GM19099 (cell line): Measurements from ENCODE around the gene PLCB1.

Source experiments
- POLR2A ChIP-seq: IDR thresholded peaks from 3 replicates; pipeline ENCODE4 v1.6.1; 2011; ENCODE audit warnings: low read depth; ENCODE audit not compliant: insufficient read length; ENCODE audit errors: extremely low read depth

The PLCB1 gene

DNA sequence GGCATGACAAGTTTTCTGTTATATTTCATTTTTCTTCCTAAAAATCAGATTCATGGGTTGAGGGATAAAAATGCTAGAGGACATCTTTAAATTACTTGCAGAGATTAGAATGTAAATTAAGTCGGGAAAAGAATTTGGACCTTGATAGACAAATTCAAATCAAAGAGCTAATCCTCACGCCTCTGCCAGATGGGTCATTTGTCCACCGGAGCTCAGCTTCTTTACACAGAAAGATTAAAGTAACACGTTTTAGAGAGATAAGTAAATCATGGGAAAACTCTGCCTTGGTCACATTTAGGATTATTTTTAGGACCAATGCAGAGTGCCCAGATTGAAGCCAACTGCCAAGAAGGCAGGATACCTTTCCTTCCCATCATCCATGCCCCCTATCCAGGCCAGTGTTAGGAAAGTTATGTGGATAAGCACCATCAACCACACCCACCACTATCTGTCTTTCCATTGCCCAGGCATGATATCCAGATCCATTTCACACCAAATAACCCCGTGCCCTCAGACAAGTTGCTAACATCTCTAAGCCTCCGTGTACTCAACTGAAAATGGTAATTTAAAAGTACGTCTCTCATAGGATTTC, 539.4 kb downstream of the PLCB1 start:
- TF ChIP-seq POLR2A, result no peak

DNA sequence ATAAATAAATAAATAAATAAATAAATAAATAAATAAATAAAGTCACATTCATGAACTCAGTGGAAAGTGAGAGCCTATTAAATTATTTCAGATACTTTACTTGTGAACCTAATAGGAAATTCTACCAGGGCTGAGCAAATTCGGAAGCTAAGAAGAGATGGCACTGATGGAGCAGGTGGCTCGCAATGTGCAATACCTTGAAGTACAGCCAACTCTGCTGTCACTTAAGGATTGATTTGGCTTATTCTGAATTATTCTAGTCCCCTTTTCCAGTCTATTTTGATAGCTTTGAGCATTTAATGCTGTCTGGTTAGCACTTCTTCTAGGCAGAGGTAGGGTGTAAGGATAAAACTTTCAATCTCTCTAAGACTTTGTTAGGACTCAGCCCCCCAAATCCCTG, 541.0 kb downstream of the PLCB1 start:
- no peak for TF ChIP-seq POLR2A

DNA sequence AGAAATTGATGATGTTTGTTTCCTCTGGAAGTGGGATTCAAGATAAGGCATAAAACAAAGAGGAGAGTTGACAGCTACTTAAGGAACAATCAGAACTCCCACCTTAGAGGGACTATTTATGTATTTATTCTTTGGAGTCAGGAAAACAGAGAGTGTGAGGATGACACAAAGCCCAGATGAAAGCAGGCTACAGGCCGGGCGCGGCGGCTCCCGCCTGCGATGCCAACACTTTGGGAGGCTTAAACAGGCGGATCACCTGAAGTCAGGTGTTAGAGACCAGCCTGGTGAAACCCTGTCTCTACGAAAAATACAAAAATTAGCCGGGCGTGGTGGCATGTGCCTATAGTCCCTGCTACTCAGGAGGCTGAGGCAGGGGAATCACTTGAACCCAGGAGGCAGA, 543.8 kb downstream of the PLCB1 start:
- no peak for TF ChIP-seq POLR2A

DNA sequence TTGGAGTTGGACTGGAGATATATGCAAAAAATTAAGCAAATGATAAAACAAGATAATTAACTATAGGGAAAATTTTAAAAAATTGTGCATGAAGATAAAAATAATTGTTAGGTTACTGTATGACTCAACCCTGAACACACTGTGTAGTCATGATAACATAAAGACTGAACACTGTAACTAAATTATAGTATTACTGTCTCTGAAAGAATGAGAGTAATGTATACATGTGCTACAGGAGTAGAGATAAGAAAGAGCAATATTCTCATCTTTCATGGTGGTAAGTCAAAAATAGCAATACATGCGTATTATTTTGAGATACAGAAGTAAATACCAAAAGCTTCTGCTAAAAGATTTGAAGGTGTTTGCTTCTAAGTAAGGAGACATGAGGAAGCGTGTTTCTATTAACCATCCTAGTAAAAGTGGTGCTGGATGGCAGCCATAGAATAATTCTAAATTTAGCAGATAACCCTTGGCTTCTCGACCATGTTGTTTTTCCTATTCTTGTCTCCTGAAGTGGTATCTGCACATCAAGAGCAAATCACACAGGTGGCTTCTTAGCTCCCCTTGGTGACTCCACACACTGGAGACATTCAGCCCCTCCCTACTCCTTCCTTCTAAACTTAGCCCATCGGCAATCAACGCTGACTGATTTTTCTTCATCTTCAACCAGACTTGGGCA, 546.2 kb downstream of the PLCB1 start:
- no peak for TF ChIP-seq POLR2A

DNA sequence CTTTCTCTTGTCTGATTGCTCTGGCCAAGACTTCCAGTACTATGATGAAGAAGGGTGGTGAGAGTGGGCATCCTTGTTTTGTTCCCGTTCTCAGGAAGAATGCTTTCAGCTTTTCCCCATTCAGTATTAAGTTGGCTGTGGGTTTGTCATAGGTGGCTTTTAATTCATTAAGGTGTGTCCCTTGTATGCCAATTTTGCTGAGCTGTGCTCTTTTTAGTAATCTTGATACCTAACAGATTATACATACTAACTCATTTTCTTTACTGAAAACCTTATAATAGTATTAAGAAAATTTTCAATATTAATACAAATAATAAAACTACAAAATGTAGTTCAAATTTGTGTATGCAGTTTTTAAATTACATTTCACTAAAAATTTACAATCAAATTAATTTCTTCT, 557.3 kb downstream of the PLCB1 start:
- no peak for TF ChIP-seq POLR2A

DNA sequence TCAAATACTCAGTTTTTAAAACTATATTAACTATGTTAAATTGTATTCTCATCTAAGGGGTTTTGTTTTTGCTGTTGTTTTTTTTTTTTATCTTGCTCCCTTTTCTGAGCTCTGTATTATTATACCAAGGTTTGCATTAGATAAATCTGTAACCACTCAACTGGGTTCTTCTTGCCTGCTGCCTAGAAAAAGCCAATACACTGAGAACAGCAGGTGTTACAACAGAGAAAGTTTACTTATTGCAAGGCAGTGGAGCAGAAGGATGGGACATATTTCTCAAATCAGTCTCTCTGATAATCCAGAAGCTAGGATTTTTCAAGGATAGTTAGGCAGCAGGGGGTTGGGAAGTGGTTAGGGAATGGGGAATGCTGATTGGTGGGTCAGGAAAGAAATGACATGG, 558.0 kb downstream of the PLCB1 start:
- TF ChIP-seq POLR2A, result no peak

DNA sequence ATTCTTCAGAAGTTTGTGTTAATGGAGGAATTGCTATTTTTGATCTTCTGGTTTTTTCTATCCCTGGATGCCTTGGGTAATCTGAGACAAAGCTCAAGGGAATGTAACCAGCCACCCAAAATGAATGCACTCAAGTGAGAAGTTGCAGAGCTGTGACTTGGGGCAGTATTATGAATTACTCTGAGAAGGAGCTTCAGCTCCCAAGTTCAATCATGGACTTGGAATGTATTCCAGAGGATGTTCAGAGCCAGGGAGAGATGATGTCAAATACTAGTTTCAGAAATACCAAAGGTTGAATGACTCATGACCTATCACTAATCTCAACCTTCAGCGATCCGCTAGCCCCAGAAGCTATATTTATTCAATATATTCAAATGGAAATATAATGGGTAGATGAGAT, 561.6 kb downstream of the PLCB1 start:
- TF ChIP-seq POLR2A, result no peak

DNA sequence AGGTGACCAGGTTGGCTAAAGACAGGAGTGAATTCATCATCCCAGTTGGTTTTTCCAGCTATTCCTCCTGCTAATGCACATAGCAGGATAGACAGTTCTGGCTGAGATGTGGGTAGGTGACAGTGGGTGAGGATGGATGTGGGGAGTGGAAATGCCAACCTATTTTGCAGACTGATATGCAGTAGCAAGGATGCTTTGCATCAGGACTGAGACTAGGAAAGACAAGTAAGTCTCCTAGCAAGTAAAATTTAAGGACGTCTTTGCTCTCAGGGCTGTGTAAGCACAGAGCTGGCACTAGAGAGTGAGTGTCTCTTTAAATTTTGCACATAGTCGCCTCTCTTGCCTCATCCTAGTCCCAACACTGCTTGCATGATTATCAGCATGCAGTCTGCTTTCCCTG, 568.7 kb downstream of the PLCB1 start:
- TF ChIP-seq POLR2A, result no peak

DNA sequence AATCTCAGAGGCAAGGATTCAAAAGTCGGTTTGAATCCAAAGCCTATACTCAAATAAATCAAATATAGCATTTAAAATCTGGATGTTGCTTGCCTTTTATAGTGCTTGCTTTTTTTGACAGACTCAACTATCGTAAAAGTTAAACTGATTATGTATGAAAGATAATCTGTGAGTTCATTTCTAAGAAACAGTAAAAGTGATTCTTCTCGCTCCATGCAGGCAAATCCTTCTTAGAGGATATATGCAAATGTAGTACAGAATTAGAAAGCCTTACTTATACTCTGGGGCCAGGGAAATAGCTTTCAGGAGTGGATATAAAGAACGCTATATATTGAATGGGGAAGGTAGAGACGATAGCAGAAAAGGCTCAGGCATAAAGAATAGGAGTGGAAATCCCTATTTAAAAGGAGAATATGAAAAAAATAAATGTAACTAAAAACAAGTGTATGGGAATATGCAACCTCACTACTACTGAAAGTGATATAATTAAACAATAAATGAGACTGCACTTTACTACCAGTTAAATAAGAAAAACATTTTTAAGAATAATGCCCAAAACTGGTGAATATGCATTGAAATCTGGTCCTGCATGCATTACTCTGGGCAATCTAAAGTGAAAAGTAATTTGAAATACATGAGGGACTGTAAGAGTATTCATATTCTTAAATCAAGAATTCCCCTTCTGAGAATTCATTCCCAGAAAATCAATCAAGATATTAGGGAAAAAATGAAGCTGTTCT, 575.1 kb downstream of the PLCB1 start:
- TF ChIP-seq POLR2A, result no peak

DNA sequence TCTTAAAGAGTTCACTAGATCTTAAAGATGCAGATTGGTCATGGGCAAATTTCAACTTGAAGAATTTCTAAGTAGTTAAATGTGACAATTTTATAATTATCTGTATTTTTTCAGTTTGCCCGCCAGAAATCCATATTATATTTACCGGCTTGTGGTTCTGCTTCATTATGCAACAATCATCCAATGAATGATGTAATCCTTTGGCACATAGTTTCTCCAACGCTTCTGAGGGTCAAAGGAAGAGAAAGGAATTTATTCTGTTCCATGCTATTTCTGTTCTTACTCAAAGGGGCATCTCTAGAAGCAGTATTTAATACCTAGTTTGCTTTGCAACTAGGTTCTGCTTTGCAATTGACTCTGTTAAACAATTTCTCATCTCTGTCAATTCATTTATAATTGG, 577.6 kb downstream of the PLCB1 start:
- TF ChIP-seq POLR2A, result no peak

DNA sequence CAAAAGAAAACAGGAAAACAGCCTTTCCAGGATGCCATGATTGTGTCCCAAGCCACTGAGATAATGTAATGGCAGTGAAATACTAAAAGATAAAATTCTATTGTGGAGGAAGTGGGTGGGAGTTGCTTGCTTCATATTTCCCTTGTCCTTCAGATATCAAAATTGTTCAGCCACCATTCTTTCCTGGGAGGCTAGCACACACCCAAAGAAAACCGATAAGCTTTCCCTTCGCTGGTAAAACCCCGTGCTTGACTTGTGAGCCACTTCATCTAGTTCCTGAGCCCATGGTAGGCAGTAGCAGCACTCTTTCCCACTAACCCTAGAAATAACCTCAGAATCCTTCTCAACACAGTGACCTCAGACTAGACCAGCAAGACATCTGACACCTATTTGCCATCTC, 579.4 kb downstream of the PLCB1 start:
- TF ChIP-seq POLR2A, result no peak

DNA sequence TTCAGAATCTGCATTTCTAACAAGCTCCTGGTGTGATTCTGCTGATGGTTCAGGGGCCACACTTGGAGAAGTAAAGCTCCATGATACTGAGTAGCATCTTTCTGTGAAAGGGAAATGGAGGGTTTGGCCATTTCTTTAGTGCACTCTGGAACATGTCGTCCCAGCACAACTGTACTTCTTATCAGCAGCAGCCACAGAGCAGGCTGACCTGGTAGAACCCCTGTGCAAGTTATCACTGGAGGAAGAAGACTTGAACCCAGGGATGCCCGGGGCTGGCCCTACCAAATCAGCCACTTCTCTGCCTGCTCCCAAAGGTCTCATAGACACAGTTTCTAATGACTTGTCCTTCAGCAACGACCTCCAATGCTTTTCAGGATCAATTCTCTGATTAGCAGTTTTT, 582.1 kb downstream of the PLCB1 start:
- TF ChIP-seq POLR2A, result no peak

DNA sequence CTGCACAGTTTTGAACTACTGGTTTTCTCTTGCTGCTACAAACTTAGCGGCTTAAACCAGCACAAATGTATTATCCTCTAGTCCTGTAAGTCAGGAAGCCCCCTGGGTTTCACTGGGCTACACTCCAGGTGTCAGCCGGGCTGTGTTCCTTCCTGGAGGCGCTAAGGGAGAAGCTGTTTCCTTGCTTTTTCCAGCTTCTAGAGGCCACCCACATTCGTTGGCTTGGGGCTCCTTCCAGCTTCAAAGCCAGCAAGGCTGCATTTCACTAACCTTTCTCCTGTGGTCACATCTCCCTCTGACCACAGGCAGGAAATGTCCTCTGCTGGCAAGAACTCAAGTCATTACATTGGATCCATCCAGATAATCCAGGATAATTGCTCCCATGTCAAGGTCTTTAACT, 586.2 kb downstream of the PLCB1 start:
- TF ChIP-seq POLR2A, result no peak

DNA sequence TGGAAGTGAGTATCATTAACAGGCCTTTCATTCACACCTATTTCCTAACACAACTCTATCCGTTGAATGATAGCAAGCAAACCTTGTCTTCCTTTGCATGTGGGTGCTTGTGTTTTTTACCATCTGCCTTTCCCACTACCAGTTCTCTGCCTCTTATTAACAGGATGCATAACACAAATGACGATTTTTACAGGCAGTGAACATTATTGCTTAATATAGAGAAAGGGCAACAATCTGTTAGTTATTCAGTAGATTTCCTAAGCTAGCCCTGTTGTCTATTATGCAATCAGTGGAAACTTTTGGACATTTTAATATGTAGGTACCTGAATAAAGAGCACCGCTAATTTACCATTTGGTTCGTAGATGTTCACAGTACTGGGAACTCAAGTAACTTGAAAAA, 588.0 kb downstream of the PLCB1 start:
- no peak for TF ChIP-seq POLR2A

DNA sequence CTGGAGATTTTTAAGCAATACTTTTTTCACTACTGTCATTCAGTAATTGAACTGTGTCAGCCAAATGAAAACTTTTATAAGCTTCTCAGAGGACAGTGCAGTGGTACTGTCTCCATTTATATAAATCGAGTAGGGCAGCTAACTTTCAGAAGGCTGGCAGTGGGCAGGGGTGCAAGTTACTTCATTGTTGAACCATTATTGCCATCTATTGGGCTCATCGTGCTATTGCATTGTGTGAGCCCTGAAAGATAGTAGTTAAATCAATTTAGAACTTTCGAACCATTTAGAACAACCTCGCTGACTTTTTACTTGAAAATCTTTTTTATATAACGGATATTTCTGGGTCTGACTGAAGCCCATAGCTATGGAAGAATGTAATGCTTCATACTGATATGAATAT, 589.0 kb downstream of the PLCB1 start:
- TF ChIP-seq POLR2A, result no peak

DNA sequence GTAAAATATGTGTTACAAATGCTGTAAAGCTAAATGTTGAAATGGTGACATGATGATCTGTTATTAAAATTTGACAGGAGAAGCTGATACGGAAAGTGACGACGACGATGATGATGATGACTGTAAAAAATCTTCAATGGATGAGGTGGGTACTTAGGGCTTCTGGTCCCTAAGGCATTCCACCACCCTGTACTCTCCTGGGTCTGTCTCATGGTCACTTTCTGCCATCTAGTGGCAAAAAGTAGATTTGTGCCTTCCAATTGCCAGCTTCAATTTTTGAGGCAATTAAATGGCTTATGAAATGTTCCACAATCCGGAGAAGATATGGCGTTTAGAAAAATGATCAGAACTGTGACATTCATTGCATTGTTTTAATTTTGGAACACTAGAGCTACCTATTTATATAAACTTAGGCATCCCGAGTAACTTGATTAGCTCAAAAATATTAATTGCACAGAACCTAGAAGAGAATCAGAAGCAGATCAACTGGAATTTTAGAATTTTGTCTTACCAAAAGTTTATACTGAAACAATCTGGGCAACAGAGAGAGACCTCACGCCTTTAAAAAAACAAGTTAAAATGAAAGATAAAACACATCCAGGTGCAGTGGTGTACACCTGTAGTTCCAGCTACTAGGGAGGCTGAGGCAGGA, 590.3 kb downstream of the PLCB1 start:
- no peak for TF ChIP-seq POLR2A
